Activated CD8-positive, alpha-beta T cell treated with anti-CD3 and anti-CD28 coated beads, Interleukin-2, amount 10 ng/mL, durations not matched to agents 7 days and 5 days (primary cell): ENCODE results near the gene ZNF668. TPM values are rescaled to one million over a fixed set of nuclear protein-coding genes. Genes with fewer than 3 reads are reported as not detected.

Experiments used
- ATAC-seq: fragments of 150-1000 bp; cut with Tn5 transposase; one replicate; pipeline ENCODE4 v1.10.0; 2021; ENCODE audit warnings: moderate library complexity
- CTCF ChIA-PET: fragments of 350-600 bp; sonication (Branson Sonifier 250); formaldehyde crosslinking; loops from one replicate; lab custom pipeline; 2021; ENCODE audit warnings: antibody characterized with exemption; lab: Charles Lee
- POLR2A ChIA-PET: fragments of 350-600 bp; sonication (Branson Sonifier 250); formaldehyde crosslinking; loops from one replicate; lab custom pipeline; 2021; ENCODE audit warnings: antibody characterized with exemption; lab: Charles Lee
- DNase-seq: peaks from one replicate; pipeline ENCODE4 v3.0.0-alpha.2; 2020
- H3K27ac Mint-ChIP-seq: one replicate; pipeline ENCODE4 v1.8.0; 2021; ENCODE audit warnings: mild to moderate bottlenecking, mixed read lengths
- H3K27me3 Mint-ChIP-seq: one replicate; pipeline ENCODE4 v1.8.0; 2021; ENCODE audit warnings: low read depth, mixed read lengths
- H3K36me3 Mint-ChIP-seq: one replicate; pipeline ENCODE4 v1.8.0; 2021; ENCODE audit warnings: low read depth, mixed read lengths
- H3K4me1 Mint-ChIP-seq: one replicate; pipeline ENCODE4 v1.8.0; 2021; ENCODE audit warnings: low read depth, mixed read lengths
- H3K4me3 Mint-ChIP-seq: one replicate; pipeline ENCODE4 v1.8.0; 2021; ENCODE audit warnings: mild to moderate bottlenecking, mixed read lengths
- H3K9me3 Mint-ChIP-seq: one replicate; pipeline ENCODE4 v1.8.0; 2022; ENCODE audit warnings: mixed read lengths; ENCODE audit not compliant: insufficient read depth
- total RNA-seq, 2 experiments: library from RNA; stranded (reverse); gene quantifications; one replicate each; pipeline ENCODE4 v1.2.3, GENCODE V29; 2021

The ZNF668 gene
- total RNA-seq, result 10 to 100 TPM; 20.8 to 22.2 TPM

- peaks cover 48% of the 10 kb centered on the region for H3K4me1 Mint-ChIP-seq
- H3K9me3 Mint-ChIP-seq, result no peaks in the 10 kb centered on the region
- peak; percentile 100 for DNase-seq
- peaks cover 41% of the 10 kb centered on the region for H3K36me3 Mint-ChIP-seq
- H3K4me3 Mint-ChIP-seq, result peak within 1 kb of the TSS; percentile 99
- POLR2A ChIA-PET, result interaction anchor here (0.6 to 2.7 kb wide), 26 partner anchors 9 to 415 kb away, joined by 3 to 19 read pairs (median 5); partner anchors contain the start of genes ARMC5, FUS, HSD3B7 and KAT8
- ATAC-seq, result peak; percentile 77
- CTCF ChIA-PET, result interaction anchor here (0.8 to 3.0 kb wide), 15 partner anchors 9 to 799 kb away, joined by 3 to 19 read pairs (median 4); partner anchors contain the start of genes HSD3B7, KAT8, VKORC1 and ZNF267
- peak within 1 kb of the TSS; percentile 99 for H3K27ac Mint-ChIP-seq
- no peaks in the 10 kb centered on the region for H3K27me3 Mint-ChIP-seq
Observed at GRCh38 chr16:31073970-31074813, at the start of gene ZNF668, which contains the start of gene ZNF646. TSS of gene ZNF668 (minus strand) at chr16:31074240. CDS start at chr16:31064459, 9,781 bp downstream. TSS of gene ZNF646 (plus strand) at chr16:31074422. CDS start at chr16:31076325, 1,903 bp downstream.

GRCh38 chr16:31120129-31120528, 46.1 kb upstream of the ZNF668 start:
- Mint-ChIP-seq H3K4me1 (peaks cover 14% of the 10 kb centered on the region), H3K27me3 (no peaks in the 10 kb centered on the region), H3K27ac (no peak overlapping the region), H3K4me3 (no peak overlapping the region), H3K36me3 (peaks cover 28% of the 10 kb centered on the region), H3K9me3 (no peaks in the 10 kb centered on the region)
- CTCF ChIA-PET, result interaction anchor here (7.2 kb wide), 1 partner anchor 21 kb away, joined by 53 read pairs; no protein-coding TSS in a partner anchor
- POLR2A ChIA-PET, result interaction anchor here (1.3 kb wide), 2 partner anchors 46 to 60 kb away, joined by 5 to 6 read pairs; partner anchors contain the start of genes FUS, ZNF646 and ZNF668
- DNase-seq, result no peak
- ATAC-seq, result no peak

- Mint-ChIP-seq H3K36me3 (peaks cover 31% of the 10 kb centered on the region), H3K27ac (peak overlapping the region; percentile 76), H3K4me3 (peak overlapping the region; percentile 85), H3K9me3 (no peaks in the 10 kb centered on the region), H3K4me1 (peaks cover 23% of the 10 kb centered on the region), H3K27me3 (no peaks in the 10 kb centered on the region)
- ATAC-seq, result no peak
- ChIA-PET CTCF (interaction anchor here (1.0 to 7.2 kb wide), 6 partner anchors 10 to 326 kb away, joined by 3 to 53 read pairs (median 3); no protein-coding TSS in a partner anchor), POLR2A (interaction anchor here (0.6 to 2.2 kb wide), 10 partner anchors 9 to 85 kb away, joined by 3 to 23 read pairs (median 4); partner anchors contain the start of genes BCKDK, FUS, PRSS8 and STX4)
- DNase-seq, result no peak
Observed at GRCh38 chr16:31118223-31119155, 44.4 kb upstream of the ZNF668 start.

- DNase-seq (peak; percentile 99), ATAC-seq (peak; percentile 95)
- POLR2A ChIA-PET, result interaction anchor here (0.6 to 2.2 kb wide), 20 partner anchors 10 to 351 kb away, joined by 3 to 23 read pairs (median 4); partner anchors contain the start of genes ARMC5, BCKDK, FUS and HSD3B7
- CTCF ChIA-PET, result interaction anchor here (0.6 to 7.2 kb wide), 10 partner anchors 11 to 343 kb away, joined by 3 to 53 read pairs (median 3); partner anchors contain the start of genes ARMC5, ZNF646 and ZNF668
- peaks cover 33% of the 10 kb centered on the region for H3K36me3 Mint-ChIP-seq
- peaks cover 26% of the 10 kb centered on the region for H3K4me1 Mint-ChIP-seq
- peak within 1 kb of the TSS; percentile 87 for H3K27ac Mint-ChIP-seq
- H3K4me3 Mint-ChIP-seq, result peak within 1 kb of the TSS; percentile 85
- H3K9me3 Mint-ChIP-seq, result no peaks in the 10 kb centered on the region
- no peaks in the 10 kb centered on the region for H3K27me3 Mint-ChIP-seq
Observed at GRCh38 chr16:31117384-31118222, 43.6 kb upstream of the ZNF668 start, which contains the start of gene KAT8. TSS of gene KAT8 (plus strand) at chr16:31117664. CDS start at chr16:31117682, 18 bp downstream.

GRCh38 chr16:31114468-31114867, 40.4 kb upstream of the ZNF668 start:
- CTCF ChIA-PET, result interaction anchor here (1.7 kb wide), 1 partner anchor 28 kb away, joined by 7 read pairs; no protein-coding TSS in a partner anchor
- H3K4me1 Mint-ChIP-seq, result peaks cover 38% of the 10 kb centered on the region
- POLR2A ChIA-PET, result no interaction called here
- H3K9me3 Mint-ChIP-seq, result no peaks in the 10 kb centered on the region
- H3K4me3 Mint-ChIP-seq, result no peak overlapping the region
- H3K27me3 Mint-ChIP-seq, result no peaks in the 10 kb centered on the region
- DNase-seq, result no peak
- H3K27ac Mint-ChIP-seq, result peak overlapping the region; percentile 65
- no peak for ATAC-seq
- peaks cover 33% of the 10 kb centered on the region for H3K36me3 Mint-ChIP-seq

GRCh38 chr16:31113121-31114120, 39.4 kb upstream of the ZNF668 start:
- Mint-ChIP-seq H3K4me1 (peaks cover 35% of the 10 kb centered on the region), H3K36me3 (peaks cover 32% of the 10 kb centered on the region), H3K27ac (peak overlapping the region; percentile 55), H3K4me3 (no peak overlapping the region), H3K9me3 (no peaks in the 10 kb centered on the region), H3K27me3 (no peaks in the 10 kb centered on the region)
- ATAC-seq, result no peak
- DNase-seq, result no peak
- ChIA-PET CTCF (interaction anchor here (0.7 to 1.7 kb wide), 2 partner anchors 29 to 119 kb away, joined by 3 to 7 read pairs; no protein-coding TSS in a partner anchor), POLR2A (no interaction called here)

- peaks cover 34% of the 10 kb centered on the region for H3K4me1 Mint-ChIP-seq
- peaks cover 34% of the 10 kb centered on the region for H3K36me3 Mint-ChIP-seq
- ChIA-PET CTCF (no interaction called here), POLR2A (interaction anchor here (1.4 kb wide), 1 partner anchor 39 kb away, joined by 3 read pairs; the partner anchor contains the start of genes ZNF646 and ZNF668)
- no peaks in the 10 kb centered on the region for H3K9me3 Mint-ChIP-seq
- H3K27ac Mint-ChIP-seq, result no peak overlapping the region
- ATAC-seq, result no peak
- DNase-seq, result no peak
- H3K4me3 Mint-ChIP-seq, result no peak overlapping the region
- H3K27me3 Mint-ChIP-seq, result no peaks in the 10 kb centered on the region
Observed at GRCh38 chr16:31112711-31113110, 38.7 kb upstream of the ZNF668 start.

- Mint-ChIP-seq H3K4me1 (peaks cover 39% of the 10 kb centered on the region), H3K27ac (no peak overlapping the region), H3K27me3 (no peaks in the 10 kb centered on the region), H3K36me3 (peaks cover 34% of the 10 kb centered on the region), H3K4me3 (no peak overlapping the region), H3K9me3 (no peaks in the 10 kb centered on the region)
- DNase-seq (no peak), ATAC-seq (no peak)
- CTCF ChIA-PET, result interaction anchor here (0.8 kb wide), 1 partner anchor 30 kb away, joined by 4 read pairs; no protein-coding TSS in a partner anchor
- POLR2A ChIA-PET, result interaction anchor here (1.1 to 1.4 kb wide), 2 partner anchors 38 to 69 kb away, joined by 3 to 4 read pairs; partner anchors contain the start of genes ZNF646 and ZNF668
Observed at GRCh38 chr16:31111881-31112466, 37.9 kb upstream of the ZNF668 start.
